Naive thymus-derived CD8-positive, alpha-beta T cell (primary cell): ENCODE measurements around the gene TYMP. TPM values are rescaled to one million over a fixed set of nuclear protein-coding genes. Genes with fewer than 3 reads are reported as not detected.

Experiments
- ATAC-seq, 2 donors: fragments of 150-1000 bp; cut with Tn5 transposase in 1 of 2; sonication (Bioruptor Pico), chemical (Tn5 transposase) in 1 of 2; 1 replicate in 1 of 2; 2 replicates in 1 of 2; pipeline ENCODE4 v1.10.0; 2021; ENCODE audit warnings: mild to moderate bottlenecking in 2 of 2, moderate library complexity in 2 of 2
- POLR2A ChIA-PET: fragments of 350-600 bp; sonication (Branson Sonifier 250); formaldehyde crosslinking; loops from one replicate; lab custom pipeline; 2021; ENCODE audit warnings: antibody characterized with exemption; lab: Charles Lee
- DNase-seq, 10 donors: peaks; one replicate each; pipeline versions ENCODE4 v3.0.0 to v3.0.0-alpha.2; 2020 to 2022
- H3K27ac Mint-ChIP-seq, 10 donors: one replicate each; pipeline ENCODE4 v1.8.0; 2020 to 2022; ENCODE audit warnings: mild to moderate bottlenecking in 10 of 10, mixed read lengths in 10 of 10, moderate library complexity in 4 of 10, inconsistent platforms in 1 of 10
- H3K27me3 Mint-ChIP-seq, 5 donors: one replicate each; pipeline ENCODE4 v1.8.0; 2021 to 2022; ENCODE audit warnings: mixed read lengths in 5 of 5
- H3K36me3 Mint-ChIP-seq, 3 donors: one replicate each; pipeline ENCODE4 v1.8.0; 2020 to 2022; ENCODE audit warnings: mixed read lengths in 3 of 3, mild to moderate bottlenecking in 2 of 3, inconsistent platforms in 1 of 3
- H3K4me1 Mint-ChIP-seq, 4 donors: one replicate each; pipeline ENCODE4 v1.8.0; 2021 to 2022; ENCODE audit warnings: mixed read lengths in 4 of 4
- H3K4me3 Mint-ChIP-seq, 10 donors: one replicate each; pipeline ENCODE4 v1.8.0; 2020 to 2022; ENCODE audit warnings: mild to moderate bottlenecking in 10 of 10, mixed read lengths in 10 of 10, moderate library complexity in 6 of 10, inconsistent platforms in 1 of 10
- H3K9me3 Mint-ChIP-seq, 9 donors: one replicate each; pipeline ENCODE4 v1.8.0; 2020 to 2022; ENCODE audit warnings: mixed read lengths in 9 of 9, mild to moderate bottlenecking in 3 of 9, inconsistent platforms in 1 of 9, moderate library complexity in 1 of 9
- polyA plus RNA-seq, 3 donors: library from polyadenylated mRNA; unstranded; fragments of 300-500 nt; fragmentation: Illumina TruSeq; gene quantifications; one replicate each; pipeline ENCODE4 v1.2.3, GENCODE V29; 2021
- total RNA-seq, 8 experiments: library from RNA in 2 of 8; stranded (reverse) in 2 of 8; gene quantifications; one replicate each; pipeline ENCODE4 v1.2.3 and lab custom pipeline; 2021 to 2026

The TYMP gene
- total and polyA plus RNA-seq, 5 experiments from 2014 or later, result 1.9 to 5.5 (median 3.1) TPM

DNA sequence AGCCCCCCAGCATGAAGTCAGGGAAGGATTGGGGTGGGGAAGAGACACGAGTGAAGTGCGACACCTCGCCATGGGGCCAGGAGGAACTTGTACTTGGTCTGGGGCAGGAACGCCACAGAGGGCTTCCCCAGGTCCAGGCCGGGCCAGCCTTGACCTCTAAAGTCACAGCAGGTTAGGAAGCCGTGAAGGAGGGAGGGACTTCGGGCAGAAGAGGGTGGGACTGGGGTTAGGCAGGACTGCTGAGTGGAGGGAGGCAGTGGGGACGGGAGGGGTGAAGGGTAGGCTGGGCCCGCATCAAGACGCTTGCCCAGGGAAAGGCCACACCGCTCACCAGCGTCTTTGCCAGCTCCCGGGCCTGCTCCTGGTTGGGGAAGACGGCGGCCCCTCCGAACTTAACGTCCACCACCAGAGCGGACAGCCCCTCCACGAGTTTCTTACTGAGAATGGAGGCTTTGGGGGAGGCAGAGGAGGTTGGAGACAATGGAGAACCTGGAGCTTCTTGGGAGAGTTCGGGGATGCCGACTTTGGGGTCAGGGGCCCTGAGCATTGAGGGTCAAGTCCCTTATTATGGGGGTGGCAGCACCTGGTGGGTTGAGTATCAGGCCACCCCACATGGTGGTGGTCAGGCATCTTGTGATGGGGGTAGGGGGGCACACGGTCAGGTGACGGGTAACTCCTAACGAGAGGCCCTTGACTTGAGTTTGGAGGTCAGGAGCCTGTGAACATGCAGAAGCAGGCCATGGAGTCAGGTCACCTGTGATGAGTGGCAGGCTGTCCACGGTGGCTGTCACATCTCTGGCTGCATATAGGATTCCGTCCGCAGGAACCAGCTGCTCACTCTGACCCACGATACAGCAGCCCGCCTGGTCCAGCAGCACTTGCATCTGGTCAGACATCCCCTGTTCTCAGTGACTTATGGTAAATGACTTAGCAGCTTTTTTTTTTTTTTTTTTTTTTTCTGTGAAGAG, 2.7 kb downstream of the TYMP start:
- DNase-seq (no peak), ATAC-seq (no peak)
- Mint-ChIP-seq H3K4me3 (peak overlapping the region; percentile 59 to 85 (median 72)), H3K27me3 (peaks cover 0 to 3% (median 0%) of the 10 kb centered on the region in 5 donors), H3K36me3 (peaks cover 0 to 4% (median 0%) of the 10 kb centered on the region in 3 donors), H3K9me3 (no peaks in the 10 kb centered on the region), H3K27ac (peak overlapping the region; percentile 63 to 94 (median 78)), H3K4me1 (peaks cover 21 to 45% (median 38%) of the 10 kb centered on the region in 4 donors)
- POLR2A ChIA-PET, result interaction anchor here (0.6 to 6.6 kb wide), 11 partner anchors 11 to 336 kb away, joined by 3 to 128 read pairs (median 11); partner anchors contain the start of genes LMF2, NCAPH2 and SYCE3

DNA sequence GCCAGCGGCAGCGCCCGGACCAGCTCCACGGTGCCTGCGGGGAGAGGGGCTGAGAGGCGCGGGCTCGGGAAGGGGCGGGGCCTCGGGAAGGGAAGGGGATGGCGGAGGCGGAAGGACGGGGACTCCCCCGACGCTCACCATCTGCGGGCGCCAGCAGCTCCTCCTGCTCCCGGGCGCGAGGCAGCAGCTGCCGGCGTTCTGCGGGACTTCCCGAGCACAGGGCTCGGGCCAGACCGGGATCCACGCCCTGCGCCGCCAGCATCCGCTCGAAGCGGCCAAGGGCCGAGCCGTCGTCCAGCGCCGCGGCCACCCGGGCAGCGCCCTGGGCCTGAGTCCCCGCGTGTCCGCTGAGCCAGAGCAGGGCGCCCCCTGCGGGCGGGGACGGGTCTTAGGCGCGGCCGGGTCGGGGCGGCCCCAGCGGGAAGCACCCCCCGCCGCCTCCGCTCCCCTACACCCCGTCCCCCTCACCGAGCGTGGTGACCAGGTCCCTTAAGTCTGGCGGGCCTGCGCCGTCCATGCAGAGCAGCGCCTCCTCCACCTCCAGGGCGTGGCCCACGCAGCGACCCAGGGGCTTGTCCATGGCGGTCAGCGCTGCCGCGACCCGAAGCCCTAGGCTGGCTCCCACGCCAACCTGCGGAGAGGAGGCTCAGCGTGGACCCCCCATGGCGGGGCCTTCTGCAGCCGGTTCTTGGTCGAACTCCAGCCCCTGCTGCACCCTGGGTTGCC, 3.5 kb downstream of the TYMP start:
- H3K36me3 Mint-ChIP-seq, result peaks cover 0 to 6% (median 0%) of the 10 kb centered on the region in 3 donors
- POLR2A ChIA-PET, result interaction anchor here (0.6 to 6.6 kb wide), 32 partner anchors 9 to 334 kb away, joined by 3 to 128 read pairs (median 6); partner anchors contain the start of genes ARSA, CHKB, CPT1B and HDAC10
- H3K27me3 Mint-ChIP-seq, result peaks cover 0 to 3% (median 0%) of the 10 kb centered on the region in 5 donors
- H3K4me1 Mint-ChIP-seq, result peaks cover 21 to 45% (median 37%) of the 10 kb centered on the region in 4 donors
- DNase-seq (peak; percentile 69 to 86 (median 76)), ATAC-seq (peak; percentile 43 to 47)
- peak overlapping the region; percentile 59 to 85 (median 72) for H3K4me3 Mint-ChIP-seq
- peak overlapping the region in 8 of 10 donors; percentile 69 to 94 (median 76) for H3K27ac Mint-ChIP-seq
- no peaks in the 10 kb centered on the region for H3K9me3 Mint-ChIP-seq

DNA sequence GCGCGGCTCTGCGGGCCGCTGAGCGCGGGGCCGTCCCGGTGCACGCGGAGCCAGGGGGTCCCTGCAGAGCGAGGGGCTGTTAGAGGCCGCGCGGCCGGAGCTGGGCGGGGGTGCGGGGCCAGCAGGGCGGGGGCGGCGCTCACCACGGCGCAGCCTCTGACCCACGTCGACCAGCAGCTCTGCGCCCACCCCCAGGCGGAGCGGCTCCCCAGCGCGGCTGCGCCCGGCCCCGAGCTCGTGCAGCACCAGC, 4.0 kb downstream of the TYMP start:
- no peaks in the 10 kb centered on the region for H3K9me3 Mint-ChIP-seq
- H3K27me3 Mint-ChIP-seq, result peaks cover 0 to 1% (median 0%) of the 10 kb centered on the region in 5 donors
- POLR2A ChIA-PET, result interaction anchor here (0.6 to 6.6 kb wide), 34 partner anchors 9 to 334 kb away, joined by 3 to 128 read pairs (median 6); partner anchors contain the start of genes ARSA, CHKB, CPT1B and HDAC10
- H3K4me3 Mint-ChIP-seq, result peak overlapping the region; percentile 60 to 91 (median 82)
- no peak for ATAC-seq
- peak overlapping the region in 9 of 10 donors; percentile 41 to 88 (median 84) for H3K27ac Mint-ChIP-seq
- no peak for DNase-seq
- H3K36me3 Mint-ChIP-seq, result peaks cover 0 to 6% (median 0%) of the 10 kb centered on the region in 3 donors
- H3K4me1 Mint-ChIP-seq, result peaks cover 19 to 41% (median 34%) of the 10 kb centered on the region in 4 donors

DNA sequence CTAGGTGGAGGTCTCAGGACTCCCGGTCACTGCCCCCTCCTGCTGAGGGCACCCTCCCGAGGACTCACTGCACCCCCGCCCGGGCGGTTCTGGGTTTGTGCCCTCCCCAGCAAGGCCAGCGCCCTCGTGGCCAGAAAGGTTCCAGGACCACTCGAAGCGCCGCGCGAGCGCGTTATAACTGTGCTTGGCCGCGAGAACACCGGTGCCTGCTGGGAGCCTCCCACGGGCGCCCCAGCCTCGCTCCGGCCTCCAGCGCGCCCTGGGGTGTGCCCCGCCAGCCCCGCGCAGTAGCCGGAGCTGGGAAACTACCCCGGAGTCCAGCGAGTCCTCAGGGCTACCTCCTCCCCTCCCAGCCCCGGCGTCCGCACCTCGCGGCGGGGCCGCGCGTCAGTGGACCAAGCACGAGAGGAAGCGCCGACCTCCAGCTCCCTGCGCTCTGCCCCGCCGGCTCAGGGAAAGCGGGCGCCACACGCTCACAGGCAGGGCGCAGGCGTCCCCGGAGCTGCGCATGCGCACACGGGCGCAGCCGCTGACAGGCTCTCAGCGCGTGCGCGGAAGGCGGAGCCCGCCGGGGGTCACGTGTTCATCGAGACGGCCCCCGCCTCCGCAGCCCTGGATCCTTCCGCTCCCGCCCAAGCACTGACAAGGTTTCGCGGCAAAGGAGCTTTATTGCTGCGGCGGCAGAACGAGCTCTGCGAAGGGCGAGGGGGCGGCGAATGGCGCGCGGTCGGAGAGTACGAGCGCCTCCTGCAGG, 4.5 kb downstream of the TYMP start, which contains the start of gene SCO2:
Gene SCO2 (minus strand): TSS at position 495 of the 754 bp plus-strand sequence. CDS start 1,187 bp downstream, outside the sequence.
- DNase-seq, result peak; percentile 95 to 99 (median 98)
- peak within 1 kb of the TSS; percentile 72 to 91 (median 86) for H3K4me3 Mint-ChIP-seq
- POLR2A ChIA-PET, result interaction anchor here (0.6 to 6.6 kb wide), 34 partner anchors 8 to 542 kb away, joined by 3 to 128 read pairs (median 6); partner anchors contain the start of genes ARSA, CHKB, CPT1B and HDAC10
- no peaks in the 10 kb centered on the region for H3K9me3 Mint-ChIP-seq
- H3K36me3 Mint-ChIP-seq, result peaks cover 0 to 8% (median 0%) of the 10 kb centered on the region in 3 donors
- peak within 1 kb of the TSS; percentile 70 to 94 (median 88) for H3K27ac Mint-ChIP-seq
- H3K27me3 Mint-ChIP-seq, result no peaks in the 10 kb centered on the region
- H3K4me1 Mint-ChIP-seq, result peaks cover 18 to 41% (median 32%) of the 10 kb centered on the region in 4 donors
- ATAC-seq, result peak; percentile 71 to 79

DNA sequence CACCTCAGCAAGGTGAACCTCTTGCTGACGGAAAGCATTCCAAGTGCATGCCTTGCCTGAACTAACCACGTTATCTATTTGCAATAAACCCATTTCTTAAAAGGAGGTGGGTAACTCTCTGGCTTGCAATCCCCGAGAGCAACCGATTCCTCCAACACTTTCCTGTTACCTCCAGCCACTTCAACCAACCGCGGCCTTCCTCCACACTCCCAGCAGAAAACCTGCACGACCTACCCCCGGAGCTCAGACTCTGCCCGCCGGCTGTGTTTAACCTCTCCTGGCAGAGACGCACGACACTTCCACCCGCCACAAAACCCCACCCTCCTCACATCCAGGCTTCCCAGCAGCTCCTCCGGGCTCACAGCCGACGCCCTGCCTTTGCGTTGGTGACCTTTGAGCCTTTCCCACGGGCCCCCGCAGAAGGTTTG, 5.1 kb downstream of the TYMP start:
- peak overlapping the region; percentile 70 to 94 (median 88) for H3K27ac Mint-ChIP-seq
- peaks cover 0 to 14% (median 0%) of the 10 kb centered on the region in 3 donors for H3K36me3 Mint-ChIP-seq
- no peaks in the 10 kb centered on the region for H3K27me3 Mint-ChIP-seq
- H3K4me3 Mint-ChIP-seq, result peak overlapping the region; percentile 72 to 91 (median 86)
- ATAC-seq (no peak), DNase-seq (no peak)
- POLR2A ChIA-PET, result interaction anchor here (0.7 to 6.6 kb wide), 20 partner anchors 10 to 541 kb away, joined by 3 to 128 read pairs (median 12); partner anchors contain the start of genes CHKB, HDAC10, KLHDC7B and LMF2
- H3K4me1 Mint-ChIP-seq, result peaks cover 18 to 40% (median 32%) of the 10 kb centered on the region in 4 donors
- no peaks in the 10 kb centered on the region for H3K9me3 Mint-ChIP-seq

DNA sequence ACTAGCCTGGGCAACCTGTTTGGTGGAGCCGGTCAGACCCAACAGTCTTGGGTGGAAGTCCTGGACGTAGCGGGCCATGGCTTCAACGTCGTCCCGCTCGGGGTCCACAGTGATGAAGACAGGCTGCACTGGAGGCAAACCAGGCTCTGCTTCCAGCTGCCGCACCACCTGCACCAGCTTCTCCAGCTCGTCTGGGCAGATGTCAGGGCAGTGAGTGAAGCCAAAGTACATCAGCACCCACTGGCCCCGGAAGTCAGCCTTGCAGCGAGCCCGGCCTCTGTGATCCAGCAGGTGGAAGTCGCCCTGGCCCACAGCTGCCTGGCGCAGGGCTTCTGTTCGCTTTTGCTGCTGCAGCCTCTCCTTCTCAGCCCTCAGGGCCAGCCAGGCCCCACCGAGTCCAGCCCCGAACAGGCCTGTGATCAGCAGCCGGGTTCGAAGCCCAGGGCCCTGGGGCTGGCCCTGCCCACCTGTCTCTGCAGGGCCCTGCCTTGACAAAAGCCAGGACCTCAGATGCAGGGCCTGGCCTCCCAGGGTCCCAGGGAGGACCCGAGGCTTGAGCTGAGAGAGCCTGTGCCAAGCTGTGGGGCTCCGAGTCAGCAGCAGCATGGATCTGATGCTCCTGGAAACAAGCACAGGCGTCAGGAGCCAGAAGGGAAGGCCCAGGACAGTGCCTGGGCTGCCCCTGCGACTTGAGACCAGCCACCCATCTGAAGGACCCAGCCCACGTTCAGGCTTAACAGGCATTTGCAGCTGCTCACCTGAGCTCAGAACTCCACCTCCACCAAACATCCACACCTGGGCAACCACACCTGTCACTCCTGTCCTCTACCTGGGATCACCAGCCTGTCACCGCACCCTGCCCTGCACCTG, 5.8 kb downstream of the TYMP start:
- ATAC-seq (no peak), DNase-seq (no peak)
- no peaks in the 10 kb centered on the region for H3K9me3 Mint-ChIP-seq
- peak overlapping the region; percentile 70 to 94 (median 88) for H3K27ac Mint-ChIP-seq
- peak overlapping the region; percentile 72 to 91 (median 86) for H3K4me3 Mint-ChIP-seq
- H3K36me3 Mint-ChIP-seq, result peaks cover 0 to 19% (median 0%) of the 10 kb centered on the region in 3 donors
- H3K27me3 Mint-ChIP-seq, result no peaks in the 10 kb centered on the region
- H3K4me1 Mint-ChIP-seq, result peaks cover 18 to 38% (median 32%) of the 10 kb centered on the region in 4 donors
- POLR2A ChIA-PET, result interaction anchor here (0.8 to 6.6 kb wide), 7 partner anchors 14 to 272 kb away, joined by 3 to 128 read pairs (median 13); partner anchors contain the start of genes CHKB, HDAC10, LMF2 and NCAPH2

DNA sequence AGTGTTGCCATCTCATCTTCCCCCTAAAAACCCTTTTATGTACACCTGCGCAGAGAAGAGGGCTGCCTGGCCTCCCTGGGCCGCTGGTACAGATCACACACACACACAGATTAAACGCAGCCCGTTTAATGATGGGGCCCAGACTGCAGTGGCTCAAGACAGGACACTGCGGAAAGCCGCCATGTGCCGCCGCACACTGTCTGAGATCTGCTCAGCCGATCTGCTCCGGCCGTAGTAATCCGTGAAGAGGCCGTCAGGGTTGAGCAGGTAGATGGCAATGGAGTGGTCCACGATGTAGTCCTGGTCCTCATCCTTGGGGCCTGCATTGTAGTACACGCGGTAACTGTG, 6.4 kb downstream of the TYMP start:
- POLR2A ChIA-PET, result interaction anchor here (1.2 to 5.6 kb wide), 3 partner anchors 15 to 180 kb away, joined by 3 to 128 read pairs (median 3); partner anchors contain the start of genes KLHDC7B, LMF2, NCAPH2 and PPP6R2
- no peak for DNase-seq
- peak overlapping the region in 6 of 10 donors; percentile 22 to 58 (median 47) for H3K4me3 Mint-ChIP-seq
- no peak for ATAC-seq
- no peaks in the 10 kb centered on the region for H3K9me3 Mint-ChIP-seq
- peaks cover 0 to 24% (median 1%) of the 10 kb centered on the region in 3 donors for H3K36me3 Mint-ChIP-seq
- H3K27me3 Mint-ChIP-seq, result no peaks in the 10 kb centered on the region
- peaks cover 16 to 33% (median 27%) of the 10 kb centered on the region in 4 donors for H3K4me1 Mint-ChIP-seq
- H3K27ac Mint-ChIP-seq, result peak overlapping the region in 1 of 10 donors; percentile 13

DNA sequence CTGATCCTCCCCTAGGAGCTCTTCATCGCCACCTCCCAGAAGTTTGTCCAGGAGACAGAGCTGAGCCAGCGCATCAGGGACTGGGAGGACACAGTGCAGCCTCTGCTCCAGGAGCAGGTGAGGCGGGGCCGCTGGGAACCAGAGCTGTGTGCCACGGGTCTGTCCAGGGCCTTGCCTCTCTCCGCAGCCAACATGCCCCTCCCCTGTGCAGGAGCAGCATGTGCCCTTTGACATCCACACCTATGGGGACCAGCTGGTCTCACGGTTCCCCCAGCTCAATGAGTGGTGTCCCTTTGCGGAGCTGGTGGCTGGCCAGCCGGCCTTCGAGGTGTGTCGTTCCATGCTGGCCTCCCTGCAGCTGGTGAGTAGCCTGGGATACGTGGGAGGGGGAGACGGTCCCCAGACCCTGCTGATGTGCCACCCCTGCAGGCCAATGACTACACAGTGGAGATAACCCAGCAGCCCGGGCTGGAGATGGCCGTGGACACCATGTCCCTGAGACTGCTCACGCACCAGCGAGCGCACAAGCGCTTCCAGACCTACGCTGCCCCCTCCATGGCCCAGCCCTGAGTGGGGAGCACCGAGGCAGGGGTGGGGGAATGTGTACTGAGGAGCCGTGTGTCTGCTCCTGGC, 6.9 kb downstream of the TYMP start:
- peak overlapping the region in 6 of 10 donors; percentile 22 to 58 (median 44) for H3K4me3 Mint-ChIP-seq
- no peak for DNase-seq
- peaks cover 14 to 28% (median 22%) of the 10 kb centered on the region in 4 donors for H3K4me1 Mint-ChIP-seq
- H3K9me3 Mint-ChIP-seq, result no peaks in the 10 kb centered on the region
- H3K27ac Mint-ChIP-seq, result no peak overlapping the region
- H3K27me3 Mint-ChIP-seq, result no peaks in the 10 kb centered on the region
- ATAC-seq, result no peak
- peaks cover 0 to 24% (median 1%) of the 10 kb centered on the region in 3 donors for H3K36me3 Mint-ChIP-seq
- POLR2A ChIA-PET, result interaction anchor here (1.2 to 5.6 kb wide), 5 partner anchors 15 to 180 kb away, joined by 3 to 128 read pairs (median 3); partner anchors contain the start of genes KLHDC7B, LMF2, NCAPH2 and PPP6R2

DNA sequence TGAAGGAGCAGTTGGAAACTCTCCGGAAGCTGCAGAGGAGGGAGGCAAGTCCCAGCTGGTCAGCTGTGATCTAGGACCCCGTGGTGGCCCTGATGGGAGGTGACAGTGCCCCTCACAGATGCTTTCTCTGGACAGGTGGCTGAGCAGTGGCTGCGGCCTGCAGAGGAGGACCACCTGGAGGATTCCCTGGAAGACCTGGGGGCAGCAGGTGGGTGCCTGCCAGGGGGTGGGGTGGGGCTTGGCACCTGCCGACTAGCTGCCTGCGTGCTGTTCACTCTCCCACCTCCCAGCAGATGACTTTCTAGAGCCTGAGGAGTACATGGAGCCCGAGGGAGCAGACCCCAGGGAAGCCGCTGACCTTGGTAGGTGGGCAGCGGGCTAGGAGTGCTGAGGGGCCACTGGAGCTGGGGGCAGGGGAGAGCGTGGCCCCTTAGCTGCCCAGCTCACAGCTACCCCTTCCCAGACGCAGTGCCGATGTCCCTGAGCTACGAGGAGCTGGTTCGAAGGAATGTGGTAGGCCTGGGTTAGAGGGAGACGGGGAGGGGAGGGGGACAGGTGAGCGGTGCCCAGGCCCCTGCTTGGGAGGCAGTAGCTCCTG, 7.5 kb downstream of the TYMP start:
- ATAC-seq (no peak), DNase-seq (no peak)
- no peaks in the 10 kb centered on the region for H3K9me3 Mint-ChIP-seq
- POLR2A ChIA-PET, result interaction anchor here (1.2 to 5.6 kb wide), 5 partner anchors 14 to 179 kb away, joined by 3 to 128 read pairs (median 3); partner anchors contain the start of genes KLHDC7B, LMF2, NCAPH2 and PPP6R2
- H3K4me3 Mint-ChIP-seq, result peak overlapping the region in 2 of 10 donors; percentile 4 to 34
- H3K36me3 Mint-ChIP-seq, result peaks cover 0 to 28% (median 1%) of the 10 kb centered on the region in 3 donors
- H3K27ac Mint-ChIP-seq, result no peak overlapping the region
- H3K27me3 Mint-ChIP-seq, result no peaks in the 10 kb centered on the region
- peaks cover 12 to 22% (median 17%) of the 10 kb centered on the region in 4 donors for H3K4me1 Mint-ChIP-seq
